Measurements from ENCODE around the gene SPOP. TPM values are rescaled to one million over a fixed set of nuclear protein-coding genes. Genes with fewer than 3 reads are reported as not detected.

Gene SPOP
- total RNA-seq, 4 donors from 2014 or later, result 44.3 to 147 (median 99.0) TPM

DNA sequence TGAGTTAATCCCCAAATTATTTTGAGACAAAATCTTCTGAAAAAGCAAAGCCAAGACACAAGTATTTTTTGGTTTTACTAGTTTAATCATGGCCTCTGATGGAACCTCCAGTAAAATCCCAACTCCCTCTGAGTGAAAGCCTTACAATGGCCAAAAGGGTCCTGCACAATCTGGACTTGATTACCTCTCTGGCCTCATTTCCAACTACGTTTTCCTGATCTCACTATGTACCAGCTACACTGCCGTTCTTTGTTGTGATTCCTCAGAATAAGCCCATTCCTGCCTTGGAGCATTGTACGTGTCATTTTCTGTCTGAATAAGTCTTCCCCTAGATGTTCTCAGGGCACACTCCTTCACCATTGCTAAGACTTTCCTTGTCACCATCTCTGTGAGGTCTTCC, 37.3 kb downstream of the SPOP start:
- TF ChIP-seq, protein P1, sequence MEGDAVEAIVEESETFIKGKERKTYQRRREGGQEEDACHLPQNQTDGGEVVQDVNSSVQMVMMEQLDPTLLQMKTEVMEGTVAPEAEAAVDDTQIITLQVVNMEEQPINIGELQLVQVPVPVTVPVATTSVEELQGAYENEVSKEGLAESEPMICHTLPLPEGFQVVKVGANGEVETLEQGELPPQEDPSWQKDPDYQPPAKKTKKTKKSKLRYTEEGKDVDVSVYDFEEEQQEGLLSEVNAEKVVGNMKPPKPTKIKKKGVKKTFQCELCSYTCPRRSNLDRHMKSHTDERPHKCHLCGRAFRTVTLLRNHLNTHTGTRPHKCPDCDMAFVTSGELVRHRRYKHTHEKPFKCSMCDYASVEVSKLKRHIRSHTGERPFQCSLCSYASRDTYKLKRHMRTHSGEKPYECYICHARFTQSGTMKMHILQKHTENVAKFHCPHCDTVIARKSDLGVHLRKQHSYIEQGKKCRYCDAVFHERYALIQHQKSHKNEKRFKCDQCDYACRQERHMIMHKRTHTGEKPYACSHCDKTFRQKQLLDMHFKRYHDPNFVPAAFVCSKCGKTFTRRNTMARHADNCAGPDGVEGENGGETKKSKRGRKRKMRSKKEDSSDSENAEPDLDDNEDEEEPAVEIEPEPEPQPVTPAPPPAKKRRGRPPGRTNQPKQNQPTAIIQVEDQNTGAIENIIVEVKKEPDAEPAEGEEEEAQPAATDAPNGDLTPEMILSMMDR (IDR thresholded peaks at IDR 0.05), result no peak
- no peak for TF ChIP-seq POLR2A (IDR thresholded peaks at IDR 0.05)
- Histone ChIP-seq H3K36me3 (no peaks in the 10 kb centered on the region), H3K27ac (peak overlapping the region; percentile 47 to 96), H3K4me3 (no peak overlapping the region), H3K9me3 (no peaks in the 10 kb centered on the region), H3K4me1 (peaks cover 0 to 10% of the 10 kb centered on the region in 2 donors), H3K27me3 (no peaks in the 10 kb centered on the region)
- DNase-seq, result no peak
- intact Hi-C loops (cut with DNase I; ENCODE audit: low total_unique reads), result no loop called here

DNA sequence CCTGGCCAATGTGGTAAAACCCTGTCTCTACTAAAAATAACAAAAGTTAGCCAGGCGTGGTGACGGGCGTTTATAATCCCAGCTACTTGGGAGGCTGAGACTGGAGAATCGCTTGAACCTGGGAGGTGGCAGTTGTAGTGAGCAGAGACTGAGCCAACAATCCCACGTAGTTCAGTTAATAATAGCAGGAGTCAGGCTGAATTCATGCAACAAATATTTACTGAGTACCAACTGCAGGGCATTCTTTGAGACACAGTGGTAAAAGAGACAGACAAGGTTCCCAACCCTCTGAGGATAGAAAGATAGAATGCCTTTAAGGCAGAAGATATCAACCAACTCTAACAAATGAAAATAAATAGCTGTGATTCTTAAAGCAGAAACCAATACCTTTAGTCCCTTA, 39.1 kb downstream of the SPOP start:
- no peaks in the 10 kb centered on the region for H3K27me3 ChIP-seq
- H3K36me3 ChIP-seq, result no peaks in the 10 kb centered on the region
- H3K4me1 ChIP-seq, result peaks cover 5 to 10% of the 10 kb centered on the region in 2 donors
- H3K4me3 ChIP-seq, result no peak overlapping the region
- no peak for TF ChIP-seq POLR2A (IDR thresholded peaks at IDR 0.05)
- TF ChIP-seq, protein P1 (IDR thresholded peaks at IDR 0.05), result no peak
- DNase-seq, result no peak
- H3K9me3 ChIP-seq, result no peaks in the 10 kb centered on the region
- intact Hi-C loops (cut with DNase I; ENCODE audit: low total_unique reads), result no loop called here
- H3K27ac ChIP-seq, result peak overlapping the region in 1 of 2 donors; percentile 65

DNA sequence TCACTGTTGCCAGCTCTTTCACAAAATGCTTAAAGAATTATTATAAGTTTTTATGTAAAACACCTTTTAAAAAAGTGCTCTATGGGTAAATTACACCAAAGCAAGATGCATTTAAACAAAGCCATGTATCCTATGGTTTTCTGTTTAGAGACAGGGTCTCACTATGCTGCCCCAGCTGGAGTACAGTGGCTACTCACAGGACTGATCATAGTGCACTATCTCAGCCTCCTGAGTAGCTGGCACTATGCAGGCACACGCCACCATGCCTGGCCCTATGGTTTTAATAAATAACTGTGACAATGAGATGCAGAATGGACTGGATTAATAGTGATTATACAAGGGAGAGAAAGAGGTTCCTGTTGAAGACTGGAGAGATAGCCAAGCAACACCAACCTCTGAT, 40.2 kb downstream of the SPOP start:
- intact Hi-C loops (cut with DNase I; ENCODE audit: low total_unique reads), result no loop called here
- Histone ChIP-seq H3K27me3 (no peaks in the 10 kb centered on the region), H3K36me3 (no peaks in the 10 kb centered on the region), H3K4me3 (no peak overlapping the region), H3K9me3 (no peaks in the 10 kb centered on the region), H3K4me1 (peaks cover 5 to 10% of the 10 kb centered on the region in 2 donors), H3K27ac (peak overlapping the region in 1 of 2 donors; percentile 65)
- no peak for DNase-seq
- no peak for TF ChIP-seq POLR2A (IDR thresholded peaks at IDR 0.05)
- TF ChIP-seq, protein P1 (IDR thresholded peaks at IDR 0.05), result no peak

DNA sequence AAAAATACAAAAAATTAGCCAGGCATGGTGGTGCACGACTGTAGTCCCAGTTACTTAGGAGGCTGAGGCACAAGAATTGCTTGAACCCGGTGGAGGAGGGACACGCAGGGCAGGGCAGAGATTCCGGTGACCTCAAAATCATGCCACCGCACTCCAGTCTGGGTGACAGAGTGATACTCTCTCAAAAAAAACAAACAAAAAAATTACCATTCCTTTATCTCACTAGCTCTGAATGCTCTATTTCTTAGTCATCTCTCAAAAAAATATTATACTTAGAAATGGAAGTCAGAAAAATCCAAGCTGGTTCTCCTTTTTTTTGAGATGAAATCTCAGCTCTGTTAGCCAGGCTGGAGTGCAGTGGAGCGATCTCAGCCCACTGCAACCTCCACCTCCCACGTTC, 40.8 kb downstream of the SPOP start:
- Histone ChIP-seq H3K4me1 (peaks cover 5 to 10% of the 10 kb centered on the region in 2 donors), H3K9me3 (no peaks in the 10 kb centered on the region), H3K27ac (peak overlapping the region; percentile 12 to 55), H3K4me3 (no peak overlapping the region), H3K27me3 (no peaks in the 10 kb centered on the region), H3K36me3 (no peaks in the 10 kb centered on the region)
- TF ChIP-seq, protein P1 (IDR thresholded peaks at IDR 0.05), result no peak
- no peak for TF ChIP-seq POLR2A (IDR thresholded peaks at IDR 0.05)
- intact Hi-C loops (cut with DNase I; ENCODE audit: low total_unique reads), result no loop called here
- DNase-seq, result no peak

DNA sequence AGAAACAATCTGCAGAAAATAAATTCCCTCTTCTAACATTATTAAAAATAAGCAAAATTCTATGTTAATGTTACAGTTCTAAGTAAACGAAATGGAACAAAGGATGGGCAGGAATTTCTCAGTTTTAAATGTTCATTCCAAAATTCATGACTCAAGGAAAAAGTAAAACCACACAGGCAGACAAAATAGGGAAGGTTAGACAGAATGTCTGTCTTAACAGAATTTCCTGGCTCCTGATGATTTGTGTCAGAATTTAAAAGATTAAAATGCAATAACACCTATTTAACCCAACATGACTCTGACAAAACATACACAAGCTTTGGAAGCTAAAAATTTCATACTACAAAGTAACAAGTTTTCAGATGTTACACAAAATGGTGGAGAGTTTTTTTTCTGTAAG, 42.8 kb downstream of the SPOP start:
- H3K4me1 ChIP-seq, result peaks cover 10 to 12% of the 10 kb centered on the region in 2 donors
- DNase-seq, result no peak
- H3K9me3 ChIP-seq, result no peaks in the 10 kb centered on the region
- peak overlapping the region; percentile 59 to 76 for H3K27ac ChIP-seq
- intact Hi-C loops (cut with DNase I; ENCODE audit: low total_unique reads), result no loop called here
- TF ChIP-seq POLR2A (IDR thresholded peaks at IDR 0.05), result no peak
- TF ChIP-seq, protein P1 (IDR thresholded peaks at IDR 0.05), result no peak
- H3K27me3 ChIP-seq, result no peaks in the 10 kb centered on the region
- no peaks in the 10 kb centered on the region for H3K36me3 ChIP-seq
- no peak overlapping the region for H3K4me3 ChIP-seq
